K562 (cell line): ENCODE results near the gene FAM181B. TPM values are rescaled to one million over a fixed set of nuclear protein-coding genes. Genes with fewer than 3 reads are reported as not detected.

Source experiments
- ZBTB40 ChIP-seq, 2 experiments: fragments of 450-650 bp in 1 of 2; sonication (generic) in 1 of 2; formaldehyde crosslinking in 1 of 2; IDR thresholded peaks; 2 replicates each; pipeline versions ENCODE4 v1.7.1 to v1.9.0; 2016 to 2022; ENCODE audit warnings: inconsistent platforms in 1 of 2, mild to moderate bottlenecking in 1 of 2, missing genetic modification reagents in 1 of 2
- polyA plus RNA-seq, 8 experiments: library from polyadenylated mRNA; depleted of rRNA in 4 of 8; stranded (reverse) in 5 of 8; unstranded in 3 of 8; fragments of >200 nt; fragmentation: Nextera tagmentation in 2 of 8; fragmentation: Illumina TruSeq in 1 of 8; extraction: Ambion mirVana in 2 of 8; extraction: Trizol in 1 of 8; gene quantifications; 2 replicates each; pipeline versions ENCODE4 v1.2.1 to v1.2.3, GENCODE V29; 2011 to 2014; ENCODE audit warnings: inconsistent platforms in 1 of 8, missing spikeins in 1 of 8
- total RNA-seq, 7 experiments: library from RNA; depleted of rRNA in 6 of 7; stranded (reverse); fragments of >200 nt in 6 of 7; fragmentation: Illumina TruSeq in 2 of 7; extraction: Trizol in 2 of 7; gene quantifications; 2 replicates each; pipeline versions ENCODE4 v1.2.1 to v1.2.3, GENCODE V29; 2011 to 2021; ENCODE audit warnings: low replicate concordance in 1 of 7

FAM181B gene
- total and polyA plus RNA-seq, 9 of the 15 experiments (the other 6 are each of a cell fraction or from before 2014, with no cell fraction given), result 0.01 TPM; not detected in 8

- TF ChIP-seq ZBTB40 (IDR thresholded peaks at IDR 0.05), result no peak
- no peak for TF ChIP-seq ZBTB40 (CRISPR knock-in tag; IDR thresholded peaks at IDR 0.05)
These were observed 50.6 kb downstream of the FAM181B start (continued) for GRCh38 chr11:82683029-82683428.
